HUES64 (cell line): ENCODE measurements around the gene AP5M1.
"Not testable (repeated sequence)": the region's sequence is repeated elsewhere in the genome, so short reads cannot be mapped to it uniquely, and the experiment has no call there.

Experiments used
- H3K27ac ChIP-seq: 2 replicates; pipeline ENCODE4 v1.7.0; 2013; ENCODE audit warnings: low read depth, low read length, inconsistent platforms
- H3K27me3 ChIP-seq: 2 replicates; pipeline ENCODE4 v1.6.1; 2013; ENCODE audit warnings: mild to moderate bottlenecking, low read length; ENCODE audit not compliant: insufficient read depth
- H3K36me3 ChIP-seq: 2 replicates; pipeline ENCODE4 v1.6.1; 2013; ENCODE audit warnings: mild to moderate bottlenecking, low read length; ENCODE audit not compliant: insufficient read depth
- H3K4me1 ChIP-seq: 2 replicates; pipeline ENCODE4 v1.6.1; 2013; ENCODE audit warnings: mild to moderate bottlenecking, low read length, moderate library complexity; ENCODE audit not compliant: insufficient read depth
- H3K4me3 ChIP-seq: 2 replicates; pipeline ENCODE4 v1.5.1; 2013; ENCODE audit warnings: mild to moderate bottlenecking, low read length, moderate library complexity
- H3K9ac ChIP-seq: 2 replicates; pipeline ENCODE4 v1.6.1; 2013; ENCODE audit warnings: mild to moderate bottlenecking, low read depth, low read length
- H3K9me3 ChIP-seq: 2 replicates; pipeline ENCODE4 v1.6.1; 2013; ENCODE audit warnings: low read depth, low read length; ENCODE audit not compliant: insufficient read depth
- WGBS: fragments of 150-250, 120-280 bp; methylation state at CpG from one replicate; pipeline ENCODE4 v1.1.7; 2013; ENCODE audit warnings: missing lambda C conversion rate; 5-methylcytosine and 5-hydroxymethylcytosine counted together

The AP5M1 gene

DNA sequence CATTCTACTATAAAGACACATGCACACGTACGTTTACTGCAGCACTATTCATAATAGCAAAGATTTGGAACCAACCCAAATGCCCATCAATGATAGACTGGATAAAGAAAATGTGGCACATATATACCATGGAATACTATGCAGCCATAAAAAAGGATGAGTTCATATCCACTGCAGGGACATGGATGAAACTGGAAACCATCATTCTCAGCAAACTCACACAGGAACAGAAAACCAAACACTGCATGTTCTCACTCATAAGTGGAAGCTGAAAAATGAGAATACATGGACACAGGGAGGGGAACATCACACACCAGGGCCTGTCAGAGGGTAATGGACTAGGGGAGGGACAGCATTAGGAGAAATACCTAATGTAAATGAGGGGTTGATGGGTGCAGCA lies 10.6 kb upstream of the AP5M1 start:
- WGBS: 97% methylated on average over 2 of the region's 2 CpGs
- H3K4me1 ChIP-seq: peaks cover 16% of the 10 kb centered on the region; the same call in 1 of the 2 replicates
- not testable (repeated sequence) for H3K27me3 ChIP-seq, H3K4me3 ChIP-seq, H3K9ac ChIP-seq, H3K9me3 ChIP-seq, H3K27ac ChIP-seq, H3K36me3 ChIP-seq

GRCh38 chr14:57259672-57260071 lies 9.1 kb upstream of the AP5M1 start:
- Histone ChIP-seq H3K4me1 (peaks cover 16% of the 10 kb centered on the region; the same call in 1 of the 2 replicates), H3K27me3 (no peaks in the 10 kb centered on the region), H3K4me3 (no peak overlapping the region), H3K9me3 (no peaks in the 10 kb centered on the region), H3K27ac (no peak overlapping the region), H3K36me3 (no peaks in the 10 kb centered on the region), H3K9ac (no peak overlapping the region)
- 91% methylated on average over 1 of the region's 1 CpG for WGBS

DNA sequence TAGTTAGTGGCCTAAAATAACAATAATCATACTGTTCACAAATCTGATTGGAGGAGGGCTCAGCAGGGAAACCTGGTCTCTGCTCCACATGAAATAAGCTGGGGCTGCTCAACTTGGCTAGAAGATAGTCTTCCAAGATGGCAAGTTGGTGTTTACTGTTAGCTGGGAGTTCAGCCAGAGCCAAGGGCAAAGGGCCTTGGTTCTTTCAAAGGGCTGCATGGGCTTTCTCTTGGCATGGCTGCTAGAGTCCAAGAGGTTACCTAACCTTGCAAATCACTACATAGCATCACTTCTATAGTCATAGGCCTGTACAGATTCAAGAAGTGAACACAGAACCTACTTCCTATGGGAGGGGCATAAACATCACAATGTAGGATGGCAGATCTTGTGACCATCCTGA lies 7.2 kb upstream of the AP5M1 start:
- Histone ChIP-seq H3K27ac (no peak overlapping the region), H3K4me1 (peaks cover 26% of the 10 kb centered on the region), H3K4me3 (no peak overlapping the region), H3K9ac (no peak overlapping the region), H3K9me3 (no peaks in the 10 kb centered on the region), H3K27me3 (no peaks in the 10 kb centered on the region), H3K36me3 (no peaks in the 10 kb centered on the region)

- Histone ChIP-seq H3K9me3 (no peaks in the 10 kb centered on the region), H3K27ac (no peak overlapping the region), H3K36me3 (no peaks in the 10 kb centered on the region)
Observed at GRCh38 chr14:57262117-57262516, 6.7 kb upstream of the AP5M1 start.

DNA sequence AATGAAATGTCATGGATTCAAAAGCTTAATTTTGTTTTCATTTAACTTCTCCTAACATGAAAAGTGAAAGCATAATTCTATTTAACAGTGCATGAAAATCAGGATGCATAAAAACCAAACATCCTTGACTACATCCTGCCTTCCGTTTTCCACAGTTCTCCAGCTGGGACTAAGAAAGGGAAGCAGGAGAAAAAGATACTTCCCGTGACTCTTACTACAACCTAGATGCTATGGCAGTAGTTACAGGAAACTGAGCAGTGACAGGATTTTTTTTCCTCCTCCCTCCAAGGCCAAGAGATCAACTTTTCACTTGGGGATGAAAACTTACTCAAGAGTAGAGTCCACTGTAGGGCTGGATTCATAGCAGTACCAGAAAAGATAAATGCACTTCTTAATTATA lies 2.7 kb upstream of the AP5M1 start:
- H3K36me3 ChIP-seq: no peaks in the 10 kb centered on the region; the same call in 1 of the 2 replicates
- 76% methylated on average over 2 of the region's 2 CpGs for WGBS
- H3K27me3 ChIP-seq: no peaks in the 10 kb centered on the region
- peak overlapping the region; percentile 18; the same call in 1 of the 2 replicates for H3K4me3 ChIP-seq
- H3K9me3 ChIP-seq: no peaks in the 10 kb centered on the region
- peaks cover 29% of the 10 kb centered on the region for H3K4me1 ChIP-seq
- no peak overlapping the region for H3K27ac ChIP-seq
- H3K9ac ChIP-seq: no peak overlapping the region

More at GRCh38 chr14:57262117-57262516, 6.7 kb upstream of the AP5M1 start:
- Histone ChIP-seq H3K4me1 (peaks cover 31% of the 10 kb centered on the region), H3K9ac (no peak overlapping the region), H3K27me3 (no peaks in the 10 kb centered on the region), H3K4me3 (no peak overlapping the region)

DNA sequence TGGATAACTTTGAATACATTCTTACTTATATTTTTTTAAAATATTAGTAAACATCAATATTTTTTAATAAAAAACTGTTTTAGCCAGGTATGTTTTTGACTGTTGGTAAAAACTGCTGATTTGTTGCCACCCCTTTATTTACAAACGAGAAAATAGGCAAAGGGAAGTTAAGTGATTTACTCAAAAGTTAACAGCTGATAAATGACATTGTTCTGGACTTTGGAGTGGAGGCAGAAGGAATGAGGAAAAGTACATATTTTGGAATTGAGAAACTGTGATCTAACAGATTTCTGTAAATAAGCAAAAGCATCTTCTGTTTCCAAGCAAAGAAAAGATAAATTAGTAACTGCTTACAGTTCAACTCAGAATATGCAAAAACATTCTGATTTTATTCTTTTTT lies 4.5 kb downstream of the AP5M1 start:
- no peak overlapping the region for H3K27ac ChIP-seq
- peaks cover 8% of the 10 kb centered on the region for H3K4me1 ChIP-seq
- peaks cover 55% of the 10 kb centered on the region for H3K36me3 ChIP-seq
- 100% methylated on average over 1 of the region's 1 CpG for WGBS
- H3K9ac ChIP-seq: no peak overlapping the region
- no peaks in the 10 kb centered on the region for H3K9me3 ChIP-seq
- H3K27me3 ChIP-seq: no peaks in the 10 kb centered on the region
- no peak overlapping the region for H3K4me3 ChIP-seq

GRCh38 chr14:57274551-57274950 lies 5.8 kb downstream of the AP5M1 start:
- H3K36me3 ChIP-seq: peaks cover 62% of the 10 kb centered on the region
- no peaks in the 10 kb centered on the region for H3K9me3 ChIP-seq
- H3K27me3 ChIP-seq: no peaks in the 10 kb centered on the region
- no peak overlapping the region for H3K9ac ChIP-seq
- 94% methylated on average over 2 of the region's 2 CpGs for WGBS
- no peak overlapping the region for H3K4me3 ChIP-seq
- peaks cover 8% of the 10 kb centered on the region for H3K4me1 ChIP-seq
- no peak overlapping the region for H3K27ac ChIP-seq

GRCh38 chr14:57275023-57275664 lies 6.4 kb downstream of the AP5M1 start:
- Histone ChIP-seq H3K9ac (no peak overlapping the region), H3K4me3 (no peak overlapping the region), H3K9me3 (no peaks in the 10 kb centered on the region), H3K27ac (no peak overlapping the region), H3K27me3 (no peaks in the 10 kb centered on the region), H3K4me1 (peaks cover 6% of the 10 kb centered on the region), H3K36me3 (peaks cover 65% of the 10 kb centered on the region)
- whole genome bisulfite sequencing: 95% methylated on average over 2 of the region's 2 CpGs

DNA sequence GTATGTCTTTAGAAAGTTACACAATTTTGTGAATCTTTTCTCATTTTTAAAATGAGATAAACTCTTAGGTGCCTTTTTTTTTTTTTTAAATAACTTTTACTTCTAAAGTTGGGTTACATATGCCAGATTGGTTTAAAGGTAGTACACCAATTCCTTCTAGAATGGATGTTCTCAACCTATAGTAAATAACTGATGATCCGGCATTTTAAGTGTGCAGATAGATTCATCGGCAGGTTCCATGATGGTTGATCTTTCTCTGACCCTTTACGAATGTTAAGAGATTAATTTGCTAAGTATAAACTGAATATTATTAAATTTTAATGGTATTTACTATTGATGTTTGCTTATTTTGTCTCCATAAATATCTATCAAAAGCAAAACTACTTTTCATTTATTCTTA lies 8.3 kb downstream of the AP5M1 start:
- no peaks in the 10 kb centered on the region for H3K9me3 ChIP-seq
- no peak overlapping the region for H3K27ac ChIP-seq
- H3K27me3 ChIP-seq: no peaks in the 10 kb centered on the region
- no peaks in the 10 kb centered on the region for H3K4me1 ChIP-seq
- H3K4me3 ChIP-seq: no peak overlapping the region
- peaks cover 78% of the 10 kb centered on the region for H3K36me3 ChIP-seq
- H3K9ac ChIP-seq: no peak overlapping the region
- 100% methylated on average over 2 of the region's 3 CpGs for WGBS

DNA sequence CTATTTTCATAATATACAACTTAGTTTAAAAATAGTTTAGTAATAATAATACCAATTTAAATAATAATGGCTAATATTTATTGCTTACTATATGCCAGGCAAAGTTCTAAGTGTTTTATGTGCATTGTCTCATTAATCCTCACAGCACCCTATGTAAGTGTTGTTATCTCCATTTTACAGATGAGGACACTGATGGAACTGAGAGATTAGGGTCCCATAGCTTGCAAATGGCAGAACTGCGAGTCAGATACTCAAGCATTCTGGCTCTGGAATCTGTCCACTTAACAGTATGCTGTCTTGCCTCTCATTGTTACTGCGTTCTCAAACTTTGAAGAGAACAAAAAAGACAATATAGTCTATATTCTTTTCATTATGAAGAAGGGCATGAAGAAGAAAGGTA lies 19.0 kb downstream of the AP5M1 start:
- 93% methylated on average over 2 of the region's 2 CpGs for WGBS
- no peaks in the 10 kb centered on the region for H3K9me3 ChIP-seq
- H3K27ac ChIP-seq: no peak overlapping the region
- no peak overlapping the region for H3K4me3 ChIP-seq
- H3K27me3 ChIP-seq: no peaks in the 10 kb centered on the region
- peaks cover 31% of the 10 kb centered on the region; the same call in 1 of the 2 replicates for H3K4me1 ChIP-seq
- H3K36me3 ChIP-seq: peaks cover 78% of the 10 kb centered on the region
- H3K9ac ChIP-seq: no peak overlapping the region

- no peaks in the 10 kb centered on the region for H3K9me3 ChIP-seq
- WGBS: 83% methylated on average over 5 of the region's 5 CpGs
- peak overlapping the region; percentile 22; the same call in 1 of the 2 replicates for H3K27ac ChIP-seq
- H3K9ac ChIP-seq: no peak overlapping the region
- H3K36me3 ChIP-seq: peaks cover 49% of the 10 kb centered on the region
- no peaks in the 10 kb centered on the region for H3K27me3 ChIP-seq
- H3K4me3 ChIP-seq: no peak overlapping the region
- H3K4me1 ChIP-seq: peaks cover 51% of the 10 kb centered on the region; the same call in 1 of the 2 replicates
Observed at GRCh38 chr14:57290751-57291150, 22.0 kb downstream of the AP5M1 start.
